LNCaP clone FGC (cell line): Measurements from ENCODE around the gene NPAS1.

Experiments
- DNase-seq: peaks from one replicate; pipeline ENCODE4 v3.0.0-alpha.2; 2011; ENCODE audit warnings: low read depth
- H3K4me3 ChIP-seq: 2 replicates; pipeline ENCODE4 v1.5.1; 2011; ENCODE audit warnings: mild to moderate bottlenecking, low read depth, low read length, control low read depth
- CTCF ChIP-seq: IDR thresholded peaks from 2 replicates; pipeline ENCODE4 v1.5.1; 2012; ENCODE audit warnings: mild to moderate bottlenecking; ENCODE audit not compliant: control insufficient read depth, insufficient read depth; ENCODE audit errors: extremely low read depth

The NPAS1 gene

GRCh38 chr19:47020992-47021496 lies 1.4 kb downstream of the NPAS1 start:
- H3K4me3 ChIP-seq: no peak overlapping the region
- DNase-seq: no peak
- no peak for TF ChIP-seq CTCF

GRCh38 chr19:47021536-47022139 lies 2.0 kb downstream of the NPAS1 start:
- no peak overlapping the region for H3K4me3 ChIP-seq
- no peak for TF ChIP-seq CTCF
- no peak for DNase-seq

GRCh38 chr19:47022140-47022536 lies 2.5 kb downstream of the NPAS1 start:
- no peak for TF ChIP-seq CTCF
- H3K4me3 ChIP-seq: no peak overlapping the region
- DNase-seq: no peak

GRCh38 chr19:47022541-47023447 lies 3.2 kb downstream of the NPAS1 start:
- H3K4me3 ChIP-seq: no peak overlapping the region
- DNase-seq: no peak
- no peak for TF ChIP-seq CTCF

GRCh38 chr19:47023448-47023794 lies 3.8 kb downstream of the NPAS1 start:
- TF ChIP-seq CTCF: no peak
- no peak for DNase-seq

GRCh38 chr19:47024502-47024901 lies 4.9 kb downstream of the NPAS1 start:
- no peak for DNase-seq
- no peak overlapping the region for H3K4me3 ChIP-seq
- TF ChIP-seq CTCF: no peak

More at GRCh38 chr19:47023448-47023794, 3.8 kb downstream of the NPAS1 start:
- H3K4me3 ChIP-seq: no peak overlapping the region
